ENCODE results near the gene NET1.

The NET1 gene

GRCh38 chr10:5500162-5500670, 87.9 kb downstream of the NET1 start:
- no peak for DNase-seq (ENCODE audit: low read depth)

DNA sequence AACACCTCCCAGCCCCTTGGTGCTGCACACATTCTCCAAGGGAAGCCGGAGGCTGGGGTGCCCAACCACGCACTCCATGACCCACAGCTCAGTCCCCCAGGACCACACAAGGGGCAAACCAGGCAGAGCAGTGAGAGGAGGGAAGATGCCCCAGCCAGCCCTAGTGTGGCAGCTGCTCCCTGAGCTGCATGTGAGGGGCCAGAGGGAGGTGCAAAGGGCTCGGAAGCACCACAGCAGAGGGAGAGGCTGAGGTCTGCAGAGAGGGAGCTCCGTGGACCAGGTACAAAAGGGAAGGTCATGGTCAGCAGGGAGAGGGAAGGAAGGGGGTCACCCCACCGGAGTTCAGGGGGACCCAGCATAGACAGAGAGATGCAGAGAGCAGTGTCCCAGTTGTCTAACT, 88.6 kb downstream of the NET1 start:
- no peak for DNase-seq (ENCODE audit: low read depth)

DNA sequence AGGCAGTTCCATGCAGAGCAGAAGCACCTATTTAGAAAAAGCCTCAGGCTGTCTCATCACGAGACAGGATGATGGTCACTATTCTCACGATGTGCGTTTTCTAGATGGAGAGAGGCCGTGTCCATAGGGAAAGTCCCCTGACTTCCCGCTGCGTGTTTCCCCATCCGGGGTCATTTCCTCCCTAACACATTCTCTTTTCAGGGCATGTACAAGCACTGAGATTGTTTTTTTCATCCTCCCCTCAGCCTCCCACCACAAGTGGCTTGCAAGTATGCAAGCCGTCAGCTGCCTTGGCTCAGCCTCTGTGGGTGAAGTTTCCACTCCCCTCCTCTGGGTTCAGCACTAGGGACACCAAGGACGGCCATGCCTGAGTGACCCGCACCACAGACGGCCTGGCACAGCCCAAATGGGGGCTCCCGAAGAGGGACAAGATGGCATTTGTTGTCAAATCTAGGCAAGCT, 89.7 kb downstream of the NET1 start:
- DNase-seq (ENCODE audit: low read depth) = no peak

DNA sequence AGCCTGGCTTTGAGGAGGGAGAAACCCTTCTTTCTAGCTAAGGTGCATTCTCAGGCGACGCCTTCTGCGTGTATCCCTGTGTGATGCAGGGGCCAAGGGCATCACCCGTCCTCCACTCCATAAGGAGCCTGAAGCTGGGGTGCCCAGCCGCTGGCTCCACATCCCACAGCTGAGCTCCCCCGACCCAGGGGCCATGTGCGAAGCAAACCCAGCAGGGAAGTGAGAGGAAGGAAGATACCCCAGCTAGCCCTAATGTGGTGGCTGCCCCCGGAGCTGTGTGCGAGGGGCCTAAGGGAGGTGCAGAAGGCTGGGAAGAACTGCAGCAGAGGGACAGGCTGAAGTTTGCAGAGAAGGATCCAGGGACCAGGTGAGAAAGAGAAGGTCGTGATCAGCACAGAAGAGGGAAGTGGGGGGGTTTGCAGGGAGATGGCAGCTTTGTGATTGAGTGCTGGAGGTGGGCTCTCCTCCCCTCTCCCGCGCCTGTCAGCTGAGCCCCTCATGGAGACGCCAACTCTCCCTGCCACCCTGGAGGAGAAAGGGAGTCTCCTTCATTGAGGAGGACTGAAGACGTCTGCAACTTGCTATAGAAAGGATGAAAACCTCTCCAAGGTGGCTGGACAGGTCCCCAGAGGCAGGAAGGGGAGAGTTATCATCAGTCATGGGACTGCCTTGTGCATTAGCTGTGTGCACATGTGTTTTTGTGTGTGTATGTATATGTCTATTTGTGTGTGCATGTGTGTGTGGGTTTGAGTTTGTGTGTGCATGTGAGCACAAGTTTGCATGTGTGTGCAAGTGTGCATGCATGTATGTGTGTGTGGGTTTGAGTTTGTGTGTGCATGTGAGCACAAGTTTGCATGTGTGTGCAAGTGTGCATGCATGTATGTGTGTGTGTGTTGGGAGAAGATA, 90.5 kb downstream of the NET1 start:
- DNase-seq (ENCODE audit: low read depth) = no peak

GRCh38 chr10:5503477-5503835, 91.1 kb downstream of the NET1 start:
- DNase-seq (ENCODE audit: low read depth) = no peak

DNA sequence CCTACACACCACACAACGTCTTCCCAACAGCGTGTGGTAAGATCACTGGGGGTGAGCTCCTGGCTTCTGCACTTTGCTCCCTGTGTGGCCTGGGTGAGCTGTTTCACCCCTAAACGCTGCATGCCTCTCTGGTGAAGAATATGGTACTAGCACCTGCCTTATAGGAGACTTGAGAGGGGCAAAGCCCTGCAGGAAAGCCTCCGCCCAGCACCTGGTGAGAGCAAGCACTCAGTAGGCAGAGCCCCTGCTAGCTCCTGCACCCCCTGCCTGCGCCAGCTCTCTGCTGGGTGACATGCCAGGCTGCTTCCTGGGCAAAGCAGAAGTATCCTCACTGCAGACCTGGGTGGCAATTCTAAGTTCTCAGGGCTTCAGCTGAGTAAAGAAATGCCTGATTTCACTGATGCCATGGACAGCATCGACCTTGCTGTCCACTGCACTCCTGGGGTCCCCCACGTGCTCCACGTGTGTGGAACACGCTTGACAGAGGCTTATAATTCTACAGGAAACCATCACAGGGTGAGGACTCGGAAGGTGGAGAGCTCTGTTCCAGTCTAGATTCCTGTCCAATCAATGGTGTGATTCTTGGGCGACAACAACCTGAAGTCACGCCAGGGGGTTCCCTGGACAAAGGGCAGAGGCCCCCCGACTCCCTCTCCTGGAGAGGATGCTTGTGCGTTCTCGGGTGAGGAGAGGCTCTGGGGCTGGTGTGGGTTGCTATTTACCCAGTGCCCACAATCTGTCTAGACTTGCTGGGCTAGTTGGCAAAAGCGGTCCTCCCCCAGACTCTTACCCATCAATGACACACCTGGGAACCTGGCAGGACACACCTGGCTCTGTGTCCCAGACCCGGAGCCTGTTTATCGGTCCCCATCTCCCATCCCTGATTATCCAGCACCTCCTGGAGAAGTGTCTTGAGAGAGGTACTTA, 92.1 kb downstream of the NET1 start:
- no peak for DNase-seq (ENCODE audit: low read depth)

GRCh38 chr10:5506246-5506645, 93.9 kb downstream of the NET1 start:
- DNase-seq (ENCODE audit: low read depth) = no peak

DNA sequence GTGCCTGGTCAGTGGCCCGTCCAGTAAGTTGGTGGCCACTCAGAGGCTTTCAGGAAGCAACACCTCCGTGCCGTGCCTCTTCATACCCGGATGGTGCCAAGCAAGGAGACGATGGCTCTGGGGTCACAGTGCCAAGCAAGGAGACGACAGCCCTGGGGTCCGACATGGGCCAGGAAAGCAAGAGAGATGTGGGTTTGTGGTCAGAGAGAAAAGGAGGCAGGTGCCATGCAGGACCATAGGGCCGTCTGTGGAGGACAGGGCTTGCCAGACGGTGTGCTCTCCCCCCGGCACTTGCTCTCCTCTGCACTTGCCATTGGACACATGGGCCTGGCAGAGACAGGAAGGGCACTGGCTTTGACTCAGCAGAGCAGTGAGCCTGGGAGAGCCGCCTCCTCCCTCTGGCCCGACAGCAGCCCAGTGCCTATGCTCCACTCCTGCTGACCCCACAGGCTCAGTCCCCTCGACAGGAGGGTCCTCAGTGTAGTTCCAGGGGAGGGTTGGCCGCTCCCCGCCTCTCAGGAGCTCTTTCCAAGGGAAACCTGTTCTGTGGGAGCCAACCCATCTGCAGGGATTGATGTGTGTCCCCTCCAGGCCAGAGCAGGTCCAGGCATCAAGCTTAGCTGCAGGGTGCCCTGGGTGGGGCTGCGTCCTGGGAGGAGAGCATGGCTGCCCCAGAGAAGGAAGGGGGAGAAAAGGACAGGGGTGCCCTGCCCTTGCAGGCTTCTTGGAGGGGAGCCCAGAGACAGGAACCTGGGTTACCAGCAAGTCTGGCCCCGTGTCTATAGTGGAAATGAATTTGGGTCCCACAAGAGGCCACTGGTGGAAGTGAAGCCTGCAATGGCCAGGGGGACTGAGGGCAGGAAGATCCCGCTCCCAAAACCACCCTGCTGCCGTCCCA, 94.6 kb downstream of the NET1 start:
- no peak for DNase-seq (ENCODE audit: low read depth)

DNA sequence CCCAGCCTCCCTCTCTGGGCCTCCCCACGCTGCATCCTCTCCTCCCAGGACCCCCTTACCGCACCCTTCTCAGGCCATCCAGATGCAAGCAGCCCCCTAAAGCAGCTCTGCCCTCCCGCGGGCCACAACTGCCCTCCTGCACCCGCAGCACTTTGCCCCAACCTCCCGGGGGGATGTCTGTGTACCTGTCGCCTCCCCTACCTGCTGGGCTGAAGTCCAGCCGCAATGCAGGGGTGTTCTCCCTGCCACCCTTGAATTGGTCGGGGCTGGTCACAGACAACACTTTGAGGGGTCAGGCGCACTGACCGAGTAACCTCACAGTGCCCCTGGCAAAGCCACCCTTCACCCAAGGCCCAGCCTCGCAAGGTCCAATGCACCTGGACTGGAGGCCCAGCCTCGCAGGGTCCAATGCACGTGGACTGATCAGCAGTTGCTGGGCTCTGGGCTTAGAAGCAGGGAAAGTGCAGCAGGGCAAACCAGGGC, 95.3 kb downstream of the NET1 start:
- DNase-seq (ENCODE audit: low read depth) = no peak

- no peak for DNase-seq (ENCODE audit: low read depth)
These were observed 95.8 kb downstream of the NET1 start for GRCh38 chr10:5508161-5508604.

Data from stimulated activated CD8-positive, alpha-beta memory T cell treated with anti-CD3 and anti-CD28 coated beads, Interleukin-7, amount 100 ng/mL, for 24 hours (primary cell).